Left lung (tissue), 10 donors: Measurements from ENCODE around the gene CERKL. TPM values are rescaled to one million over a fixed set of nuclear protein-coding genes. Genes with fewer than 3 reads are reported as not detected.

Experiments used
- ATAC-seq: fragments of 200-7000 bp; cut with Tn5 transposase; one replicate; pipeline ENCODE4 v1.9.1; 2020; ENCODE audit warnings: moderate library complexity
- DNase-seq, 4 donors: peaks; one replicate each; pipeline ENCODE4 v3.0.0-alpha.2; 2013 to 2020
- H3K27ac ChIP-seq, 2 donors: fragments of 200-600 bp; sonication (generic) in 1 of 2; one replicate each; pipeline versions ENCODE4 v1.5.0 to v1.8.0; 2020 to 2021
- H3K27me3 ChIP-seq, 2 donors: fragments of 200-600 bp; sonication (generic) in 1 of 2; one replicate each; pipeline versions ENCODE4 v1.5.0 to v1.8.0; 2020 to 2021
- H3K36me3 ChIP-seq, 2 donors: fragments of 200-600 bp; sonication (generic) in 1 of 2; one replicate each; pipeline versions ENCODE4 v1.5.0 to v1.8.0; 2020 to 2021
- H3K4me1 ChIP-seq, 2 donors: fragments of 200-600 bp; one replicate each; pipeline ENCODE4 v1.8.0; 2021
- H3K4me3 ChIP-seq, 2 donors: fragments of 200-600 bp; sonication (generic) in 1 of 2; one replicate each; pipeline versions ENCODE4 v1.5.0 to v1.8.0; 2020 to 2021; ENCODE audit warnings: mild to moderate bottlenecking in 1 of 2
- H3K9me3 ChIP-seq, 2 donors: fragments of 200-600 bp; sonication (generic) in 1 of 2; one replicate each; pipeline versions ENCODE4 v1.5.0 to v1.8.0; 2020 to 2021
- intact Hi-C, 2 donors: fragments of 100-400 bp; cut with DNase I; formaldehyde crosslinking; loops; one replicate each; pipeline versions ENCODE4 v1.11.2 to v1.14.2; 2022
- polyA plus RNA-seq, 6 donors: library from polyadenylated mRNA; unstranded; fragments of 120-200 nt; gene quantifications; one replicate each; pipeline ENCODE4 v1.2.1, GENCODE V29; 2013; ENCODE audit not compliant: insufficient read length in 6 of 6
- total RNA-seq, 2 donors: library from RNA; stranded (reverse); fragmentation: NEBNext Ultra II Directional; extraction: Animal tissue kit (Norgen Biotek cat#: 25700); gene quantifications; one replicate each; pipeline ENCODE4 v1.2.1, GENCODE V29; 2021
- TF ChIP-seq, protein P1 (sequence below), 2 donors: fragments of 200-600 bp; sonication (generic) in 1 of 2; IDR thresholded peaks; one replicate each; pipeline versions ENCODE4 v1.5.0 to v1.8.0; 2021; ENCODE audit warnings: antibody characterized with exemption in 2 of 2
- donor health status: DM: no; HTN: yes; CAD: no.
- donor health status: DM: no; HTN: no; CAD: no.

CERKL gene
- total and polyA plus RNA-seq, 8 donors = 0.41 to 10.1 (median 7.6) TPM

GRCh38 chr2:181614874-181615638 lies 41.8 kb downstream of the CERKL start:
- Histone ChIP-seq H3K9me3 (no peaks in the 10 kb centered on the region), H3K36me3 (no peaks in the 10 kb centered on the region), H3K4me3 (no peak overlapping the region), H3K27ac (no peak overlapping the region), H3K4me1 (no peaks in the 10 kb centered on the region), H3K27me3 (no peaks in the 10 kb centered on the region)
- ATAC-seq (no peak), DNase-seq (no peak)
- TF ChIP-seq, protein P1, sequence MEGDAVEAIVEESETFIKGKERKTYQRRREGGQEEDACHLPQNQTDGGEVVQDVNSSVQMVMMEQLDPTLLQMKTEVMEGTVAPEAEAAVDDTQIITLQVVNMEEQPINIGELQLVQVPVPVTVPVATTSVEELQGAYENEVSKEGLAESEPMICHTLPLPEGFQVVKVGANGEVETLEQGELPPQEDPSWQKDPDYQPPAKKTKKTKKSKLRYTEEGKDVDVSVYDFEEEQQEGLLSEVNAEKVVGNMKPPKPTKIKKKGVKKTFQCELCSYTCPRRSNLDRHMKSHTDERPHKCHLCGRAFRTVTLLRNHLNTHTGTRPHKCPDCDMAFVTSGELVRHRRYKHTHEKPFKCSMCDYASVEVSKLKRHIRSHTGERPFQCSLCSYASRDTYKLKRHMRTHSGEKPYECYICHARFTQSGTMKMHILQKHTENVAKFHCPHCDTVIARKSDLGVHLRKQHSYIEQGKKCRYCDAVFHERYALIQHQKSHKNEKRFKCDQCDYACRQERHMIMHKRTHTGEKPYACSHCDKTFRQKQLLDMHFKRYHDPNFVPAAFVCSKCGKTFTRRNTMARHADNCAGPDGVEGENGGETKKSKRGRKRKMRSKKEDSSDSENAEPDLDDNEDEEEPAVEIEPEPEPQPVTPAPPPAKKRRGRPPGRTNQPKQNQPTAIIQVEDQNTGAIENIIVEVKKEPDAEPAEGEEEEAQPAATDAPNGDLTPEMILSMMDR (IDR thresholded peaks at IDR 0.05) = no peak
- intact Hi-C loops = no loop called here

DNA sequence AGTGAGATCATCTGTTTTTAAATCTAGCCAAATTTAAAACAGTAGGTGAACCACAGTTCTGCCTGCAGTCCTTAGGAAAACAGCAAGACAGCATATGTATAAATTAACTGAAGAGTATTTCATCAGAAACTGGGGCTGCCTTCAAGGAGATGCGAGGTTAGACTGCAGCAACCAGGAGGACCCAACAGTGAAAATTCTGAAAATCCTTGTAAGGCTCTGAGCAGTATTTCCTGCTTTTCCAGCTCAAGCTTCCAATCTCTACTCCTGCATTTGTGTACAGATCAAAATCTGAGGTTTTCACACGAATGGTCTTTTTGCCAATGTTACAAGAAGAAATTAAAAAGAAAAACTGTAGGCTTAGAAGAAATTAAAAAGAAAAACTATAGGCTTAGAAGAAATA lies 43.7 kb downstream of the CERKL start:
- no peak for DNase-seq
- no peak overlapping the region for H3K27ac ChIP-seq
- intact Hi-C loops = no loop called here
- H3K27me3 ChIP-seq = no peaks in the 10 kb centered on the region
- no peak overlapping the region for H3K4me3 ChIP-seq
- no peaks in the 10 kb centered on the region for H3K4me1 ChIP-seq
- TF ChIP-seq, protein P1 (IDR thresholded peaks at IDR 0.05) = no peak
- ATAC-seq = no peak
- no peaks in the 10 kb centered on the region for H3K9me3 ChIP-seq
- no peaks in the 10 kb centered on the region for H3K36me3 ChIP-seq

DNA sequence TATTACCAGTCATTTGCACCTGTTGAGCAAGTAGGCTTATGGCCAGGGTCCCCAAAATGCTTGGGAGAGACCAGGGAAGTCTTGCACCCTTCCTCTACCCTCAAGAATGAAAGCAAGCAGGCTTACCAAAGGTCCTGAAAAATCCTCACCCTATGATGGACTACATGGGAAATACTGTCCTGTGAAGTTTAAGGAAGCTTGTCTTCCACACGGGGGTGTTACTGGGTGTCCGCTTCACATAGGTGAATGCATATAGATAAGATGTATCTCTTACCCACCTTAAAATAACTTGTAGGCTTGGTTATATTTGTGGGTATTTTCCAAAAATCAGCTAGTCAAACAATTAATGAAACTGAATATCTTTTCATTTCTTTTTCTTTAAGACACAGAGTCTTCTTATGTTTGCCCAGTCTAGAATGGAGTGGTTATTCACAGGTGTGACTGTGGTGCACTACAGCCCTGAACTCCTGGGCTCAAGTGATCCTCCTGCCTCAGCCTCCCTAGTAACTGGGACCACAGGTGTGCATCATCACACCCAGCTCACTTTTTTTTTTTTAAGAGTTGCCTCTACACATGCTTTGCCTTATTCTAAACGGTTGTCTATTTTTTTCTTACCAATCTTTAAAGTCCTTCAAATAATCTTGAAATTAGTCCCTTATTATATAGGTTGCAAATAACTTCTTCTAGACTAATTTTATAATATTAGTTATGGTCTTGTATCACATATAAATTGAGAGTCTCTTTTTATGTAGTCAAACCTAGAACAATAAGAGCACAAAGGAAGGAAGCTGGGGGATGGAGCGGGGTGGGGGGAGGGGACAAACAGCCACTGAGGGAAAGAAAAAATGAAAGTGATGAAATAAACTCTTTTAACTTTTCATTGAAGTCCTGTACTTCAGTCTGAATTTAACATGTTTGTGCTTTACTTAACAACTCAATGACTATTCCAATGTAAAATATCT lies 49.0 kb downstream of the CERKL start:
- H3K27me3 ChIP-seq = no peaks in the 10 kb centered on the region
- intact Hi-C loops = no loop called here
- no peak overlapping the region for H3K4me3 ChIP-seq
- peaks cover 0 to 6% of the 10 kb centered on the region in 2 donors for H3K9me3 ChIP-seq
- H3K27ac ChIP-seq = no peak overlapping the region
- no peak for ATAC-seq
- DNase-seq = no peak
- H3K36me3 ChIP-seq = no peaks in the 10 kb centered on the region
- no peaks in the 10 kb centered on the region for H3K4me1 ChIP-seq
- TF ChIP-seq, protein P1 (IDR thresholded peaks at IDR 0.05) = no peak

DNA sequence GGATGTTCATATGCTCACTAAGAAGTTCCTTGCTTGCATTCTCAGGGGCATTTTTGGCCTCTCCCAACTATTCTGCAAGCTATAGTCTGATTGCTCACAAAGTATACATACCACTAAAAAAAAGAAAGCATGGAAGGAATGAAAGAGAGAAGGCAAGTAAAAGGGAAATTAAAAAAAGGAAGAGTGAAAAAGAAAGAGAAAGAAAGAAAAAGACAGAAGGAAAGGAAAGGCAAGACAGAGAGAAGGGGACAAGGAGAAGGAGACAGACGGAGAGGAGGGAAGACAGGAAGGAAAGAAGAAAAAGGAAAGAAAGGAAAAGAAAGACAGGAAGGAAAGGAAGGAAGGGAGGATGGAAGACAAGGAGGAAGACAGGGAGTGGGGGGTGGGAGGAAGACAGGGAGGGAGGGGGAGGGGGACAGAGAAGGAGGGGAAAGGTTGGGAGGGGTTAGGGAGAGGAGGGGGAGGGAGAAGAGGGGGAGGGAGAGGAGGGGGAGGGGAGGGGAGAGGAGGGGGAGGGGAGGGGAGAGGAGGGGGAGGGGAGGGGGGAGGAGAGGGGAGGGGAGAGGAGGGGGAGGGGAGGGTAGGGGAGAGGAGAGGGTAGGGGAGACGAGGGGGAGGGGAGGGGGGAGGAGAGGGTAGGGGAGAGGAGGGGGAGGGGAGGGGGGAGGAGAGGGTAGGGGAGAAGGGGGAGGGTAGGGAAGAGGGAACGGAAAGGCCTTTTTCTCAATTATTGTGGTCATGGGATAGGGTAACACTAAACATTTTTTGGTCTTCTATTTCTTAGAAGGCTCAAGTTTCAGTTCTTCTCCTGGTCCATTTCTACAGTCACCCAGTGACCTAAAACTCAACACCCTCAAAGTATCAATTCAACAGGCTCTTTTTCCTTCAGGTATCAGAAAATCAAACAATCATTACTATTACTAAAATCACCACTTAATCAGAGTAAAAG lies 50.7 kb downstream of the CERKL start:
- Histone ChIP-seq H3K36me3 (no peaks in the 10 kb centered on the region), H3K27me3 (no peaks in the 10 kb centered on the region), H3K27ac (no peak overlapping the region), H3K4me3 (no peak overlapping the region), H3K9me3 (peaks cover 0 to 6% of the 10 kb centered on the region in 2 donors), H3K4me1 (no peaks in the 10 kb centered on the region)
- TF ChIP-seq, protein P1 (IDR thresholded peaks at IDR 0.05) = no peak
- intact Hi-C loops = no loop called here
- DNase-seq (no peak), ATAC-seq (no peak)
